Measurements from ENCODE around the gene PLXNA2. TPM values are rescaled to one million over a fixed set of nuclear protein-coding genes. Genes with fewer than 3 reads are reported as not detected.

Gene PLXNA2
- polyA plus RNA-seq, 1 donor: 15.3 TPM

DNA sequence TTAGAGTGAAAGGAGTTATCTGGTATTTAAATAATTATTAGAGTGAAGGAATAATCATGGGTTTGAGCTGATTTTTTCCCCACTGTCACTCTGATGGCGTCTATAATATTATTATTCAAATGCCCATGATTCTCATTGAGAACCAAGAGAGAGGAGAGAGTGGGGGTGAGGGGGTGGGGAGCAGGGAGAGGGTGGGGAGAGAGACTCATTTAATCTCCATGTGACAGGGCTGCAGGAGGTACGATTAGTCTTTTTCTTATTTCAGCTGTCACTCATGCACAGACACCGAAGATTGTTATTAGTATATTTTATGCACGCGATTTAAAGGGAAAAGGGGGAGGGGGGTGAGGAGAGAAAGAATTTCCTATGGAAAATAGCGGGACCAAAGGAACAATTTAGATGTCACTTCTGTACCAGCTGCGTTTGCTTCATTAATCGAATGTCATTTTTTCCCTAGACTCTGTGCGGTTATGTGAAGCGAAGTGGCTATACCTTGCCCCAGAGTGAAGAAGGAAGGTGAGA lies 19.9 kb downstream of the PLXNA2 start:
- no peak for DNase-seq

GRCh38 chr1:208223136-208223535 lies 21.0 kb downstream of the PLXNA2 start:
- DNase-seq: no peak

DNA sequence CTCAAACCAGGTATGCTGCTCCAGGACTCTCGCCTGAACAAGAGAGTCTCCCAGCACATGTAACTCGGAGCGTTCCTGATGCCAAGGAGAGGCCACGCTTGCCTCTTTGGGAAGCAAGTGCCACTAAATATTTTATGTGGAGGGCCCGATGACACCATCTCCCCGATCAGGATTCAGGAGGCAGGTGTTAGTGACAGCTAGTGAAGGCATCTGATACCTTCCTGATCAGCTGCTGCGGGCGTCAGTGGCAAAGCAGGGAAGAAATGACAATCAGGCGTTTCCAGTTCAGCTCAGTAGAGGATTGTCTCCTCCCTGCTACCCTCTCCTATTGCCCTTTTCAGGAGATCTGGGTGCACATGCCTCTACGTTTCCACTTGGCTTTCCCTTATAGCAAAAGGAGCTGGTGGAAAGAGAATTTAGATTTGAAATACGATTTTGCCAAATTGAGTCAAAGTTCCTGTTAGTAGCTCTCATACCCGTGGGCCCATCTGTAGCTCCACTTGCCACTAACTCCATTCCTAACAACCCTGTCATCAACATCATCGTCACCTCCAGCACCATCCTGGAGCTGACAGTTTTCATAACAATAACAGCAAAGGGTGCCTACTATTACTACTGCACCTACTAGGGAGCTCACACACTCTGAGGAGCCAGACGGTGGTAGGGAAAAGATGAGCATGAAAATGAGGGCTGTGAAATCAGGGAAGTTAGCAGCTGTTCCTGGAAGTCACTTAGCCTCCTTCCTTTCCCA lies 21.6 kb downstream of the PLXNA2 start:
- no peak for DNase-seq

- DNase-seq: no peak
These were observed 22.9 kb downstream of the PLXNA2 start for GRCh38 chr1:208221291-208221622.

GRCh38 chr1:208219659-208220282 lies 24.4 kb downstream of the PLXNA2 start:
- no peak for DNase-seq

- no peak for DNase-seq
These were observed 25.0 kb downstream of the PLXNA2 start for GRCh38 chr1:208219098-208219658.

GRCh38 chr1:208218237-208219097 lies 25.7 kb downstream of the PLXNA2 start:
- DNase-seq: no peak

DNA sequence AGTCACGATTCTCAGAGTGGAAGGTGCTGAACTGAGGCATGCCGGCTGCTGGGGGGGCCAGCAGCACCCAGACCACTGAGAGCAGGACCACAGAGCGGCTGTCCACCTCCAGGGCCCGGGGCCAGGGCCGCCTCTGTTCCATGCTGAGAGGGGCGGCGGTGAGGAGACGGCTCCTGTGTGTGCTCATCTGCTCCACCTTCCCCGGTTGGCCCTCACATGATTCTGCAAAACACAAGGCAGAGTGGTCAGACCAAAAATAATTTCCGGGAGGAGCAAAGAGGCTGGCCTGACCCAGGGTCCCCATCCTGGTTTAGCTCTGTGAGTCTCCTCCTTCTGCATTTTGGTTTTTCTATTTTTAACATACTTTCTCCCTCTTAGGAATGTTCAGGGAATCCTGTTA lies 26.4 kb downstream of the PLXNA2 start:
- no peak for DNase-seq

GRCh38 chr1:208216806-208217205 lies 27.4 kb downstream of the PLXNA2 start:
- no peak for DNase-seq

DNA sequence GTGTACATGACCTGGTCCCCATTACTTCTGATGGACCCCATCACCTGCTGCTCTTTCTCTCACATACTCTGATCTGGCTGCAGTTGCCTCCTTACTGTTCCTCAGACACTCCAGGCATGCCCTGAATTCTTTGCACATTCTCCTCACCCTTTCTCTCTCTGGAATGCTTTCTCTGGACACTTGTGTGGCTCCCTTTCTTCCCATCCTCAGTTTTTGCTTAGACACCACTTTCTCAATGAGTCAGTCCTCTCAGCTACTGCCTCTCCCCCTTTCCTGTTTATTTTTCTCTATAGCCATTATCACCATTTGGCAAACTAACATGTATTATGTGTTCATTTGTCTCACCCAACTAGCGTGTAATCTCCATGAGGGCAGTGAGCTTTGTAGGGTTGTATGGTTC lies 28.1 kb downstream of the PLXNA2 start:
- DNase-seq: no peak

GRCh38 chr1:208215393-208215792 lies 28.8 kb downstream of the PLXNA2 start:
- DNase-seq: no peak

DNA sequence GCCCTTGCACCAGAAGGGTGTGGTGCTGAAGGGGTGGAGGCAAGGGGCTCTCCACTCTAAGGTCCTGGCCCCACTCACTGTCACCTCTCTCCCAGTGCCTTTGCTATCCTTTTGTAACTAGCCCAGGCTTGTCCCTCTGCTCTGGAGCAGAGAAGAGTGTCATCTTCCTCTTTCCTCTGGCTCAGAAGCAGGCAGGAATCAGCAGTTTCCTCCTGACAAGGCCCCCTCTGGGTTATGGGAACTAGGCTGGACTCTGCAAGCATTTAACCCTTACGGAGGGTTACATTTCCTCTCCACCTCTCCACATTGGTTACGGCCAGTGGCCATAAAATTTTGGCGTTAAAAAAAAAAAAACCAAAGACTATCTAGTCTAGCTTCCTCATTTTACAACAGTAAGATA lies 30.4 kb downstream of the PLXNA2 start:
- no peak for DNase-seq

DNA sequence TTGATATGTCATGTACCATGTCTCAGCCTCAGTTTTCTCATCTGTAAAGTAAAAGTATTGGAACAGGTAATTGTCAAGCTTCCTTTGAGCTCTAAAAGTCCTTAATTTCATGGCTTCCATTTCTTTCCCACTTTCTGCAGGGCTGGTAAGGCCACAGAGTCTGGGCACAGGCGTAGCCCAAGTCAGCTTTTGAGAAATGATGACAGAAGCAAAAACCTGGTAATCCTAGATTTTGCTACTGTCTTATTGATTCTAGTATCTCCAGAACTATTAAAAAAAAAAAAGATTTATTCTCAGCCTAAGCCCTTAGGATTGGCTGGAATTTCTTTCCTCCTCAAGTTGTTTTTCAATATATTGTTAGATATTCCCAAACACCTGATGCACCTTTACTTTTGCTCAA lies 31.3 kb downstream of the PLXNA2 start:
- DNase-seq: no peak

DNA sequence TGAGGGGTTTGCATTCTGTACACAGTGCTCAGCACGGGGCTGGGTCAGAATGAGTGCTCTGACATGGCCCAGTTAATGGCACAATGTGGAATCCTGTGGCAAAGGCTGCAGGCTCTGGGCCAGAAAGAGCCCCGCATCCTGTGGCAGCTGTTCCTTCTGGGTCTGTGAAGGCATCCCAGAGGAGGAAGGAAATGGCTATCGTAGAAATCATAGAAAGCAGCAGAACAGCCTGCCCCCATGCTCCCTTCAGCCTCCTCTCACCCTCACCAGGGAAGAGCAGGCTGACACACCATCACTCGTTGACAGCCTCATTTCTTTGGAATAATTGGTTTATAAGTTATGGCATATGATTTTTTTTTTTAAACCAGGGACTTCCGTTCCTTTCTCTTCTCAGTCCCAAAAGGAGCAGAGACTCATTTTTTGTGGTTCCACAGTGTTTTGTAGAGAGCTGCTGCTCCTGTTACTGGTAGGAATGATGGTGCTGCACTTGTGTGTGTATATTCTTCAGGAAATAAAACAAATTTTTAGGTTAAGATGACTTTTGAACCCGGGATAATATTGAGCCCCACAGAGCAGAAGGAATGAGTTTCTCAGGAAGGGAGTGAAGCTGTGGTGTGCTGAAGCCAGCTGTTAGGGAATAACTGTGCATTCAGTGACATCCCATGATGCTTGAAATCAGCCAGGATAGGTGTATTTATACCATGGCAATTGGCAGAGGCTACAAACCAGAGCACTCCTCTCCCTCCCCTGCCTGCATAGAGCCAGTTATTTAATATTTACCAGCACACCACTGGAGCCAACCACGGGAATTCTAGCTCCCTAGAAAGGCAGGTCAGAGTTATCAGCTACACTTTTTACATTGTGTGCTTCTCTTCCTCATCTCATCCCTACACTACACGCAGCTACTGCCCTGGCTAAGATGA lies 32.0 kb downstream of the PLXNA2 start:
- DNase-seq: no peak

- no peak for DNase-seq
These were observed 34.1 kb downstream of the PLXNA2 start for GRCh38 chr1:208209896-208210589.

DNA sequence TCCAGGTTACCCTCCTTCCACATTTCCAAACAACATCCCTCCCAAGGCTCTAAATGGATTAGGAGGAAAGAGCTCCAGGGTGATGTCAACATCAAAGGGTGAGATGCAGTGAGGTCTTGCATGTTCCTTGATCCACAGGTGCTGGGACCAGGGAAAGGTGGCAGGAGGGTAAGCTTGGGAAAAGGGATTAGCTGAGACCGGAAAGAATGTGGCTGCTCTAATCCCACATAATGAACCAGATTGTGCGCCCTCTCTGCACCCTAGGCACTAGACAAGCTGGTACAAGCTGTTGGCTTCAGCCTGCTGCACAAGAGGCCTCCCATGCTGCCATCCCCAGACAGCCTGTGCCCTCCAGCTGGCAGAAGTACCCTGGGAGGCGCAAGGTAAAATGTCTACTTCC lies 34.9 kb downstream of the PLXNA2 start:
- no peak for DNase-seq

- no peak for DNase-seq
These were observed 36.1 kb downstream of the PLXNA2 start for GRCh38 chr1:208208132-208208487.

GRCh38 chr1:208207388-208208131 lies 36.6 kb downstream of the PLXNA2 start:
- DNase-seq: no peak

DNA sequence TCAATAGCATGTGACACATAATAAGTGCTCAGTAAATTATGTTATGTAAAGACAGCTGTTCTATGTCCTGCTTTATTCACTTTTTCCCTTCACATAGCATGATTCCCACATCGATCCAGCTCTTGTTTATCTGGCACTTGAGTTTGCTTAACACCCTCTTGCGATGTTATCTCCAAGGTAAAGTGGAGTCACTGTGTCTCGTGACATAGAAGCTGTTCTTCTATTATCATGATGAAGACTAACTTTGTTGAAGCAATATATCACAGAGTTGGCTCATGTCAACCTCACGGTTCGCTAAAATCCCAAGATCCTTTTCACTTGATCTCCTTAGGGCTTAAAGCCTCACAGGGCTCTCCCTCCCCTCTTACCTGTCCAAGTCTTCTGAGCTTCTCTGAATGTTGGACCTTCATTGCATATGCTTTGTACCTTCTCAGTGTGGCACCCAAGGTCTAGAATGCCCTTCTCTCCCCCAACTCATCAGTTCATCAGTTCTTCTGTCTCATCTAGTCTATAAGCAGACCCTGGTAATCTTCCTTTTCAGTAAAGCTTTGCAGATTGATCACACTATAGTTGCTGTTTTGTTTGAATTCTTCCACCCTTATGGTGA lies 38.0 kb downstream of the PLXNA2 start:
- DNase-seq: no peak

Data from left kidney (tissue), 2 donors.